Neural cell (in vitro differentiated cells): ENCODE data around the gene CRYAB. TPM values are rescaled to one million over a fixed set of nuclear protein-coding genes. Genes with fewer than 3 reads are reported as not detected.

Experiments used
- polyA plus RNA-seq: library from polyadenylated mRNA; depleted of rRNA; stranded (reverse); fragments of >200 nt; gene quantifications from 2 replicates; pipeline ENCODE4 v1.2.3, GENCODE V29; 2014
- small RNA-seq, 3 experiments: library from RNA; depleted of rRNA; stranded (forward); fragments of <200 nt; gene quantifications; one replicate each; pipeline ENCODE3, GENCODE V24; 2012

The CRYAB gene
- polyA plus RNA-seq, 1 donor from 2014 or later = not detected

Small RNAs within 50 kb of the gene (small RNA-seq; reads per million reads assigned to genes)
- gene C11orf52 = 0 reads per million in 3 experiments
- 0 reads per million in 3 experiments for gene GNG5P3
- 0 to 0.08 (median 0) reads per million in 3 experiments for gene RNA5SP351
- 0 reads per million in 3 experiments for gene RPL37AP8

Other genes starting within 250 kb of the CRYAB start
- gene PPP2R1B, start 145.4 kb downstream of the CRYAB start, polyA plus RNA-seq = 10.4 and 11.8 TPM in 2 replicates
- 82.0 and 92.1 TPM in 2 replicates for gene ALG9, start 40.2 kb downstream of the CRYAB start, polyA plus RNA-seq
- gene FDXACB1, start 32.6 kb downstream of the CRYAB start, polyA plus RNA-seq = 3.0 and 3.1 TPM in 2 replicates
- gene CFAP68, start 32.2 kb downstream of the CRYAB start, polyA plus RNA-seq = 22.0 and 28.1 TPM in 2 replicates
- gene HSPB2, start 964 bp upstream of the CRYAB start, polyA plus RNA-seq = not detected in 2 replicates
- gene C11orf52, start 7.1 kb upstream of the CRYAB start, polyA plus RNA-seq = not detected in 2 replicates
- gene DIXDC1, start 25.6 kb upstream of the CRYAB start, polyA plus RNA-seq = 54.6 and 59.9 TPM in 2 replicates
- gene DLAT, start 113.6 kb upstream of the CRYAB start, polyA plus RNA-seq = 38.3 and 41.1 TPM in 2 replicates
- 4.7 and 12.2 TPM in 2 replicates for gene PIH1D2, start 162.2 kb upstream of the CRYAB start, polyA plus RNA-seq
- 37.0 and 37.7 TPM in 2 replicates for gene NKAPD1, start 162.5 kb upstream of the CRYAB start, polyA plus RNA-seq
- 121 and 139 TPM in 2 replicates for gene TIMM8B, start 175.0 kb upstream of the CRYAB start, polyA plus RNA-seq
- gene SDHD, start 175.1 kb upstream of the CRYAB start, polyA plus RNA-seq = 34.7 and 40.3 TPM in 2 replicates